ENCODE measurements around the gene TRMT2B.
A peak's percentile ranks its signal among the peaks of the same experiment; 100 is the strongest.
"Not testable (repeated sequence)": the region's sequence is repeated elsewhere in the genome, so short reads cannot be mapped to it uniquely, and the experiment has no call there.

TRMT2B gene

GRCh38 chrX:101051549-101052302 is at the start of gene TRMT2B:
Gene TRMT2B (minus strand): TSS chrX:101052111. CDS start chrX:101042289, 9,822 bp downstream.
- peak within 1 kb of the TSS; percentile 98 for H3K27ac Mint-ChIP-seq
- no peaks in the 10 kb centered on the region for H3K9me3 Mint-ChIP-seq

GRCh38 chrX:101097546-101098453 is 45.9 kb upstream of the TRMT2B start, which contains the start of gene CENPI:
Gene CENPI (plus strand): TSS chrX:101098204. CDS start chrX:101101071, 2,867 bp downstream.
- H3K4me3 Mint-ChIP-seq, result peak within 1 kb of the TSS; percentile 88
- H3K9me3 Mint-ChIP-seq, result no peaks in the 10 kb centered on the region
- peaks cover 19% of the 10 kb centered on the region for H3K36me3 Mint-ChIP-seq (ENCODE audit: low read depth)
- peaks cover 5% of the 10 kb centered on the region for H3K27me3 Mint-ChIP-seq
- peak within 1 kb of the TSS; percentile 95 for H3K27ac Mint-ChIP-seq
- peak; percentile 92 for DNase-seq
- H3K4me1 Mint-ChIP-seq (ENCODE audit: low read depth), result peaks cover 23% of the 10 kb centered on the region

More at GRCh38 chrX:101051549-101052302, at the start of gene TRMT2B:
- Mint-ChIP-seq H3K4me3 (peak within 1 kb of the TSS; percentile 88), H3K36me3 (ENCODE audit: low read depth) (peaks cover 32% of the 10 kb centered on the region), H3K27me3 (peaks cover 4% of the 10 kb centered on the region), H3K4me1 (ENCODE audit: low read depth) (peaks cover 29% of the 10 kb centered on the region)
- peak; percentile 83 for DNase-seq

GRCh38 chrX:101091817-101092216 is 39.9 kb upstream of the TRMT2B start:
- no peaks in the 10 kb centered on the region for H3K9me3 Mint-ChIP-seq
- no peak for DNase-seq
- H3K27me3 Mint-ChIP-seq, result peaks cover 5% of the 10 kb centered on the region
- no peaks in the 10 kb centered on the region for H3K36me3 Mint-ChIP-seq (ENCODE audit: low read depth)
- peaks cover 2% of the 10 kb centered on the region for H3K4me1 Mint-ChIP-seq (ENCODE audit: low read depth)
- no peak overlapping the region for H3K4me3 Mint-ChIP-seq
- H3K27ac Mint-ChIP-seq, result no peak overlapping the region

- H3K4me3 Mint-ChIP-seq, result no peak overlapping the region
- no peaks in the 10 kb centered on the region for H3K9me3 Mint-ChIP-seq
- no peaks in the 10 kb centered on the region for H3K36me3 Mint-ChIP-seq (ENCODE audit: low read depth)
- no peak for DNase-seq
- peaks cover 2% of the 10 kb centered on the region for H3K4me1 Mint-ChIP-seq (ENCODE audit: low read depth)
- H3K27ac Mint-ChIP-seq, result no peak overlapping the region
- peaks cover 47% of the 10 kb centered on the region for H3K27me3 Mint-ChIP-seq
Observed at GRCh38 chrX:101081231-101081630, 29.3 kb upstream of the TRMT2B start.

GRCh38 chrX:101080326-101081124 is 28.6 kb upstream of the TRMT2B start:
- Mint-ChIP-seq H3K27ac (no peak overlapping the region), H3K36me3 (ENCODE audit: low read depth) (no peaks in the 10 kb centered on the region), H3K4me3 (no peak overlapping the region)

GRCh38 chrX:101079736-101080270 is 27.9 kb upstream of the TRMT2B start:
- Mint-ChIP-seq H3K27ac (no peak overlapping the region), H3K4me3 (no peak overlapping the region)

More at GRCh38 chrX:101080326-101081124, 28.6 kb upstream of the TRMT2B start:
- H3K9me3 Mint-ChIP-seq, result no peaks in the 10 kb centered on the region
- H3K4me1 Mint-ChIP-seq (ENCODE audit: low read depth), result peaks cover 2% of the 10 kb centered on the region
- no peak for DNase-seq
- peaks cover 54% of the 10 kb centered on the region for H3K27me3 Mint-ChIP-seq

GRCh38 chrX:101078716-101079598 is 27.0 kb upstream of the TRMT2B start, which contains the start of gene TMEM35A:
Gene TMEM35A (plus strand): TSS chrX:101078879. CDS start chrX:101079003, 124 bp downstream.
- Mint-ChIP-seq H3K4me3 (no peak within 1 kb of the TSS), H3K27me3 (peaks cover 54% of the 10 kb centered on the region), H3K4me1 (ENCODE audit: low read depth) (peaks cover 2% of the 10 kb centered on the region), H3K36me3 (ENCODE audit: low read depth) (no peaks in the 10 kb centered on the region), H3K27ac (no peak within 1 kb of the TSS), H3K9me3 (no peaks in the 10 kb centered on the region)
- no peak for DNase-seq

More at GRCh38 chrX:101079736-101080270, 27.9 kb upstream of the TRMT2B start:
- no peak for DNase-seq
- Mint-ChIP-seq H3K27me3 (peaks cover 54% of the 10 kb centered on the region), H3K36me3 (ENCODE audit: low read depth) (no peaks in the 10 kb centered on the region), H3K9me3 (no peaks in the 10 kb centered on the region), H3K4me1 (ENCODE audit: low read depth) (peaks cover 2% of the 10 kb centered on the region)

GRCh38 chrX:101071582-101071981 is 19.7 kb upstream of the TRMT2B start:
- H3K9me3 Mint-ChIP-seq, result no peaks in the 10 kb centered on the region
- H3K4me3 Mint-ChIP-seq, result no peak overlapping the region
- H3K27me3 Mint-ChIP-seq, result peaks cover 10% of the 10 kb centered on the region
- no peak overlapping the region for H3K27ac Mint-ChIP-seq
- no peak for DNase-seq
- H3K4me1 Mint-ChIP-seq (ENCODE audit: low read depth), result no peaks in the 10 kb centered on the region
- no peaks in the 10 kb centered on the region for H3K36me3 Mint-ChIP-seq (ENCODE audit: low read depth)

GRCh38 chrX:101062176-101062575 is 10.3 kb upstream of the TRMT2B start:
- Mint-ChIP-seq H3K36me3 (ENCODE audit: low read depth) (no peaks in the 10 kb centered on the region), H3K27me3 (peaks cover 13% of the 10 kb centered on the region), H3K9me3 (no peaks in the 10 kb centered on the region), H3K27ac (no peak overlapping the region), H3K4me1 (ENCODE audit: low read depth) (peaks cover 3% of the 10 kb centered on the region), H3K4me3 (no peak overlapping the region)
- no peak for DNase-seq

- no peak for DNase-seq
- H3K27ac Mint-ChIP-seq, result peak overlapping the region; percentile 69
- H3K4me1 Mint-ChIP-seq (ENCODE audit: low read depth), result peaks cover 11% of the 10 kb centered on the region
Observed at GRCh38 chrX:101057093-101057714, 5.3 kb upstream of the TRMT2B start.

GRCh38 chrX:101056551-101056950 is 4.6 kb upstream of the TRMT2B start:
- not testable (repeated sequence) for DNase-seq; H3K27ac Mint-ChIP-seq; H3K9me3 Mint-ChIP-seq; H3K4me3 Mint-ChIP-seq; H3K36me3 Mint-ChIP-seq (ENCODE audit: low read depth)
- Mint-ChIP-seq H3K4me1 (ENCODE audit: low read depth) (peaks cover 14% of the 10 kb centered on the region), H3K27me3 (peaks cover 10% of the 10 kb centered on the region)

More at GRCh38 chrX:101057093-101057714, 5.3 kb upstream of the TRMT2B start:
- H3K4me3 Mint-ChIP-seq, result no peak overlapping the region
- no peaks in the 10 kb centered on the region for H3K9me3 Mint-ChIP-seq
- no peaks in the 10 kb centered on the region for H3K36me3 Mint-ChIP-seq (ENCODE audit: low read depth)
- peaks cover 12% of the 10 kb centered on the region for H3K27me3 Mint-ChIP-seq

- peak overlapping the region; percentile 98 for H3K27ac Mint-ChIP-seq
- H3K27me3 Mint-ChIP-seq, result no peaks in the 10 kb centered on the region
- H3K36me3 Mint-ChIP-seq (ENCODE audit: low read depth), result peaks cover 32% of the 10 kb centered on the region
- H3K4me1 Mint-ChIP-seq (ENCODE audit: low read depth), result peaks cover 26% of the 10 kb centered on the region
- H3K4me3 Mint-ChIP-seq, result peak overlapping the region; percentile 88
- no peaks in the 10 kb centered on the region for H3K9me3 Mint-ChIP-seq
- DNase-seq, result no peak
Observed at GRCh38 chrX:101051153-101051548, 760 bp downstream of the TRMT2B start.
